ENCODE results near the gene SLC24A3.

- TF ChIP-seq CTCF (IDR thresholded peaks at IDR 0.05; ENCODE audit: poor library complexity) (no peak), EZH2 (IDR thresholded peaks at IDR 0.05; ENCODE audit: borderline replicate concordance) (no peak), EZH2phosphoT487 (IDR thresholded peaks at IDR 0.05; ENCODE audit: low read depth, severe bottlenecking, unreplicated experiment) (no peak)
Observed at GRCh38 chr20:19538556-19538955, 326.1 kb downstream of the SLC24A3 start.
